NOMO-1 (cell line): ENCODE results near the gene HNRNPUL1.

Experiments
- DNase-seq, 2 experiments: peaks; one replicate each; lab custom pipeline; 2025; ENCODE audit not compliant: unreplicated experiment in 2 of 2; lab: John Stamatoyannopoulos, UW

The HNRNPUL1 gene

GRCh38 chr19:41307090-41307875, 43.1 kb downstream of the HNRNPUL1 start:
- DNase-seq: no peak

DNA sequence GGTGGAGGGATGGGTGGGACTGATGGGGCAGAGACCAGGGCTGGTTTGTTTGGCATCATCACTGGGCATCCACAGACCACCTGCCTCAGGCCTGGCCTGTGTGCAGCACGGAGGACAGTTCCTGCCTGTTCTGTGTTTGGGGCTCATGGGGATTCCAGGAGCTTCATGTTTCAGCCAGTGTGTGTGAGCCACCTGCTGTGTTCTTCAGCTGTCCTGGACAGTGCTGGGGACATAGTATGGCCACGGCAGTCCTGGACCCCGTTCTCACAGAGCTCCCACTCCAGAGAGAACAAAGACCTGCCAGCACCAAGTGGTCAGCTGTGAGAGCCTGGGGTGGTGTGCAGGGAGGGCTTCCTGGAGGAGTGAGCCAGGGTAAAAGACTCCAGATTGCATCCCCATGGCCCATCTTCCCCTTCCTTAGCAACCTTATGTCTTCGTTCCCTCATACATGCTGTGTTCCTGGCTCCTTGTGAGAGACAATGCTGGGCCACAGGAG, 43.8 kb downstream of the HNRNPUL1 start:
- no peak for DNase-seq

GRCh38 chr19:41308450-41309179, 44.4 kb downstream of the HNRNPUL1 start:
- peak; percentile 44 to 59 for DNase-seq

DNA sequence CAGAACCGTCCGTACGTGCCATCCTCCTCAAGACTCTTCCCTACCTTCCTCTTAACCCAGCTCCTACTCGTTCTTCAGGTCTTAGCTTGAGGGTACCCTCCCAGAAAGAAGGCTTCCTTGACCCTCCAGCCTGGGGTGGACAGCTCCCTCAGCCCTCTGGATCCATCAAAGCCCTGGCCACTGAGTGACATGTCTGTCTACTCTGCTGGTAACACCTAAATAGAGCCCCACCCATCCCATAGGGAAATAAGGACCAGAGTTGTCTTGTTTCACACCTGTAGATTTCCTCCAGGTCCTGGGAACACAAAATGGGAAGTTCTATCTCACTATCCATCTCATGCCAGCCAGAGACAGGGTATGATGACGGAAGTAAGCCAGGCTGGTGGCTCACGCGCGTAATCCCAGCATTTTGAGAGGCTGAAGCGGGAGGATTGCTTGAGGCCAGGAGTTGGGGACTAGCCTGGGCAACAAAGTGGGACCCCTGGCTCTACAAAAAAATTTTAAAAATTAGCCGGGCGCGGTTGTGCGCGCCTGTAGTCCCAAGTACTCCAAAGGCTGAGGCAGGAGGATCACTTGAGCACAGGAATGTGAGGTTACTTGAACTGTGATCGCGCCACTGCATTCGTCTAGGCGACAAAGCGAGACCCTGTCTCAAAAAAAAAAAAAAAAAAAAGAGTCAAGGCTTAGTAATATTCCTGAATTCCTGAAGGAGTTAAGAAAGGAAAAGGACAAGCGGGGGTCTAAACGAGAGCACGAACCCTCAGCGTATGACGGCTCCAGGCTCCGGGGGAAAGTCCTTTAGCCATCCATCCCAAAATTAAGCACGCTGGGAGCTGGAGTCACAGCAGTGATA, 45.2 kb downstream of the HNRNPUL1 start:
- DNase-seq: no peak

DNA sequence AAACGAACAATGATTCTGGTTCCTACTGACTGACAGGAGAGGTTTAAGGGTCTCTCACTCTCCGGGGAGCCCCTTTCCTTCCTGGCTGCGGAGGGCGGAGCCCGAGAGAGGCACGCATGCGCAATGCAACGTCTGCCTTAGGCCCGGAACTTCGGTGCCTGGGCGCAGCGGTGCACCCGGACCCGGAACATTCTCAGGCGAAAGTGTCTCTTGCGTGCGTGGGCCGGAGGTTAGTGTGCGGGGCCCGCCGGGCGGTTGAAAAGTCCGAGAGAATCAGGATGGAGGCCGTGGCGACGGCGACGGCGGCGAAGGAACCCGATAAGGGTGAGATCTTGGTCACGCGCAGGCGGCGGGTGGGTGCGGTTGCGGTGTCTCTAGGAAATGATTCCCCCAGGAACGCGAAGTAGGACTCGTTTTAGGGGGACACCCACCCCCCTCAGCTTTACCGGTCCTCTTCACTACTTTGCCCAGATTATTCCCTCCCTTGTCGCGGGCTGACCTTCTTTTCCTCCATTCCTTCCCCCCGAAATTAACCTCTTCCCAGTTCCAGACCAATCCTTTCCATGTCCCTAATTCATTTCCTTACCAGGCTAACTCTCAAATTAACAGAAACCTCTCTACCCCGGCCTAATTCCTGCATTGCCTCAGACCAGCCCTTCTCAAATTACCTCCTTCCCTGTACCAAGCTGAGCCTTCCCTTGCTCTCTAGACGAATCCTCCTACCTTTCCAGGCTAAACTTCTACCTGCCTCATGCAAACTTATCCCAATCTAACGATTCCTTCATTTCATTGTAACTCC, 46.1 kb downstream of the HNRNPUL1 start, which contains the start of gene CCDC97:
TSS of gene CCDC97 (plus strand) at position 140 of the 799 bp plus-strand sequence. CDS start at position 279, 139 bp downstream.
- DNase-seq: peak; percentile 71 to 81

- no peak for DNase-seq
These were observed 46.9 kb downstream of the HNRNPUL1 start for GRCh38 chr19:41311072-41311471.

GRCh38 chr19:41311613-41312012, 47.4 kb downstream of the HNRNPUL1 start:
- no peak for DNase-seq

GRCh38 chr19:41316306-41316920, 52.2 kb downstream of the HNRNPUL1 start:
- DNase-seq: no peak

DNA sequence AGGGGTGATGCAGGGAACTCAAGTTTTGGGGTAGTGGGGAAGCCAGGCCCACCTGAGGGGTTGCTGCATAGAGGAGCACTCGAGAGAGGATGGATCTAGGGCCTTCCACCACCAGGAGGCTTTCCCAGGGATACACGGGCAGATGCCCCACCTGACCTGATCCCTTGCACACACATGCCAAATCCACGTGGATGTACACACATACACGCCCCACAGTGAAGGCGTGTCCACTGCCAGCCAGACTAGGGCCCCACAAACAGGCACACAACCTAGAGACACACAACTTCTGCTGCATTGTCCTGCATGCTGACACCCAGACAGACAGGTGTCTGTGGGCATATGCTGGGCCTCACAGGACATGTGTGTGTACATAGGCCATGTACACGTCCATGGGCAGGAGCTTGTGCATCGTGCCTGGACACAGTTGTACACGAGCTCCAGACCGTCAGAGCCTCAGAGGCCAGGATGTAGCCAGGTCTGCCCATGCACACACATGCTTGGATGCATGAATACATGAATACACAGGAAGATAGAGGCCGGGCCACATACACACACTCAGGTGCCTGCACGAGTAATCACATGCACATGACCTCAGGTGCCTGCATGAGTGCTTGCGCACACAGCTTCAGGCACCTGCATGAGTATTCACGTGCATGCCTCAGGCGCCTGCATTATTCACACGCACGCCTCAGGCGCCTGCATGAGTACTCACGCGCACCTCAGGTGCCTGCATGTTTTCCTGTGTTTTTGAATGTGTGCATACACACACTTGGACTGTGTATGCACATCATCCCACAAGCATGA, 54.7 kb downstream of the HNRNPUL1 start:
- DNase-seq: no peak

DNA sequence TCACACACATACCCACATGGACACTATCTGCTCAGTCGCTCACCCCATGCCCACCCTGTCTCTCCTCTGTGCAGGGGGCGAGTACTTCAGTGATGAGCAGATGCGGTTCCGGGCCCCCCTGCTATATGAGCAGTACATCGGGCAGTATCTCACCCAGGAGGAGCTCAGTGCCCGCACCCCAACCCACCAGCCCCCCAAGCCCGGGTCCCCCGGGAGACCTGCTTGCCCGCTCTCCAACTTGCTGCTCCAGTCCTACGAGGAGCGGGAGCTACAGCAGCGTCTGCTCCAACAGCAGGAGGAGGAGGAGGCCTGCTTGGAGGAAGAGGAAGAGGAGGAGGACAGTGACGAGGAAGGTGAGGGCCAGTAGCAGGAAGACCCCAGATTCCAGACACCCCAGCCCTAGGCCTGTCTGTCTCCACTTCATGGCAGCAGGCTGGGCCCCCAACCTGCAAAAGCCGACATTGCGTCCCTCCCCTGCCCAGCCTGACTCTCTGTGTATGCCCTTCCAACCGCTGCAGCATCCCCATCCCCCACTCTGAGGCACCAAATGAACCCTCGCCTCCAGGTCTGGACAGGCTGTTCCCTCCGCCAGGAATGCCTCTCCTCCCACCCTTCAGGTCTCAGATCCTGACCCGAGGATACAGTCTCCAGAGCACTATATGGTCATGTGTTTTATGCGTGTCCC, 55.5 kb downstream of the HNRNPUL1 start:
- no peak for DNase-seq

- DNase-seq: no peak
These were observed 56.0 kb downstream of the HNRNPUL1 start for GRCh38 chr19:41320185-41320518.

DNA sequence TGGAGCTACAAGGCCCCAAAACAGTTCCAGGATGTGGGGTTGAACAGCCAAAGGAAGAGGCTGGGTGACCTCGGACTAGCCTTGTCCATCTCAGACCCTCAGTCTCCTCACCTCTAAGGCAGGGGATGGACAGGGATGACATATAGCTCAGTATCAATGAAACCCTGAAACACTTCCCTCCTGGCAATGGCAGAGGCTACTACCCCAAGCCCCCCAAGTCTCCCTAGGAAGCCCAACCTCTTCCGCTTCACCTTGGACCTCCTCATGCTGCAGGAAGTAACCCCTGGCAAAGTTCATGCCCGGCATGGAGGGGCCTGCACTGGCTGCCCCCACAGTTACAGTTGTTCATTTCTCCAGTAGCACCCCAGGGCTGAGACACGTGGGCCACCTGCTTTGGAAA, 56.4 kb downstream of the HNRNPUL1 start:
- DNase-seq: no peak

DNA sequence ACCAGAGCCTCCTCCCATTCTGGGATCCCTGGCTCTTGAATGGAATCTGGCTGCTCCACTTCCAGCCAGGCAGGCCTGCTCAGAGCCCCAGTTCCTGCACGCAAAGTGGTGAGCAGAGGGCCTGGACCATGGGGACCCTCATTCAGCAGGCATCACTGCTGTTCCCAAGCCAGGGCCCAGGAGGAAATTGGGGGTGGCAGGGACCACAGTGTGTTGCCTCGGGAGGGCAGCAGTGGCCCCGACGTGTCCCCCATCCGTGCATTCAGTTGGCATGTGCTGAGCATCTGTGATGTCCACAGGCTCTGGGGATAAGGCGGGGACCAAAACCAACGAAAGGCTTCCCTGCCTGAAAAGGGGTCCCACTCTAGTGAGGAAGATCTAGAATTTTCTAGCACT, 57.0 kb downstream of the HNRNPUL1 start:
- no peak for DNase-seq

- no peak for DNase-seq
These were observed 57.6 kb downstream of the HNRNPUL1 start for GRCh38 chr19:41321600-41322270.

DNA sequence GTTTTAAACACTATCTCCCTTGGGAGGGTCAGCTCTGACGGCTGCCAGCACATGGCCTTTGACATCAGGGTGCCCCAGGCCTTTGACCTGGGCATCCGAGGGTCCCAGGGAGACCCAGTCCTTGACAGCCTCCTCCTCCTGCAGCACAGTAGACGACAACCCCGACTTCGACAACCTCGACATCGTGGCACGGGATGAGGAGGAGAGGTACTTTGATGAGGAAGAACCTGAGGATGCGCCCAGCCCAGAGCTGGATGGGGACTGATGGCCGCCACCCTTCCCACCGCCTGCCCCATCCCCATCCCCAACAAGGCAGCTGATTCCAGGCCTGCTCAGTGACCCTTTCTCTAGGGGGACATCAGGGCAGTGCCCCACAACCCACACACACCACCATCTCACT, 58.3 kb downstream of the HNRNPUL1 start:
- DNase-seq: no peak

GRCh38 chr19:41323023-41323422, 58.9 kb downstream of the HNRNPUL1 start:
- DNase-seq: no peak

- no peak for DNase-seq
These were observed 59.4 kb downstream of the HNRNPUL1 start for GRCh38 chr19:41323430-41324125.
